Panc1 (cell line): ENCODE measurements around the gene SEMA7A. TPM values are rescaled to one million over a fixed set of nuclear protein-coding genes. Genes with fewer than 3 reads are reported as not detected.

Source experiments
- ATAC-seq: fragments of 200-7000 bp; cut with Tn5 transposase; 2 replicates; pipeline ENCODE4 v1.9.1; 2020; ENCODE audit warnings: mild to moderate bottlenecking, moderate library complexity
- BruUV-seq: library from RNA; stranded (reverse); fragments of 400-500 nt; replicated peaks from 2 replicates; lab custom pipeline; 2021; lab: Mats Ljungman, UMichigan
- CTCF ChIA-PET: fragments of 300-600 bp; sonication (Branson Sonifier 250); formaldehyde crosslinking; loops from one replicate; lab custom pipeline; 2022; ENCODE audit warnings: antibody characterized with exemption; lab: Charles Lee
- POLR2A ChIA-PET: fragments of 300-600 bp; sonication (Branson Sonifier 250); formaldehyde crosslinking; loops from one replicate; lab custom pipeline; 2022; ENCODE audit warnings: antibody characterized with exemption; lab: Charles Lee
- DNase-seq: peaks from one replicate; pipeline ENCODE4 v3.0.0-alpha.2; 2010; ENCODE audit warnings: low read depth, low spot score
- H3K27ac ChIP-seq: 2 replicates; pipeline ENCODE4 v1.5.1; 2011; ENCODE audit warnings: mild to moderate bottlenecking, low read length, inconsistent platforms
- H3K27me3 ChIP-seq: fragments of 200-500 bp; sonication (Bioruptor generic); 2 replicates; pipeline ENCODE4 v1.6.0; 2014; ENCODE audit warnings: low read length, inconsistent platforms; ENCODE audit not compliant: control insufficient read depth, insufficient read depth
- H3K36me3 ChIP-seq: fragments of 200-500 bp; sonication (Bioruptor generic); 2 replicates; pipeline ENCODE4 v1.5.1; 2014; ENCODE audit warnings: inconsistent platforms, mild to moderate bottlenecking, low read length, moderate library complexity; ENCODE audit not compliant: control insufficient read depth, insufficient read depth
- H3K4me1 ChIP-seq: 2 replicates; pipeline ENCODE4 v1.5.1; 2011; ENCODE audit warnings: inconsistent platforms, mild to moderate bottlenecking, low read length, moderate library complexity; ENCODE audit not compliant: control insufficient read depth, insufficient read depth
- H3K4me3 ChIP-seq, 2 experiments: 2 replicates each; pipeline ENCODE4 v1.5.1; 2011 to 2012; ENCODE audit warnings: low read depth in 2 of 2, low read length in 2 of 2, mild to moderate bottlenecking in 2 of 2, inconsistent platforms in 1 of 2, moderate library complexity in 1 of 2
- H3K9me3 ChIP-seq: fragments of 200-500 bp; sonication (Bioruptor generic); 2 replicates; pipeline ENCODE4 v1.5.1; 2014; ENCODE audit warnings: low read depth, mild to moderate bottlenecking, inconsistent platforms, low read length, moderate library complexity; ENCODE audit not compliant: control insufficient read depth, insufficient read depth
- CTCF ChIP-seq: fragments of 450-650 bp; IDR thresholded peaks from 2 replicates; pipeline ENCODE4 v1.5.1; 2017; ENCODE audit warnings: mild to moderate bottlenecking
- POLR2AphosphoS5 ChIP-seq: IDR thresholded peaks from 2 replicates; pipeline ENCODE4 v1.6.1; 2012; ENCODE audit warnings: mild to moderate bottlenecking, low read depth, low read length, moderate library complexity
- REST ChIP-seq, 2 experiments: IDR thresholded peaks; 2 replicates each; pipeline ENCODE4 v1.6.1; 2011 to 2012; ENCODE audit warnings: low read depth in 2 of 2, control low read depth in 1 of 2, low read length in 1 of 2, mild to moderate bottlenecking in 1 of 2, moderate library complexity in 1 of 2; ENCODE audit not compliant: insufficient read depth in 1 of 2
- SIN3A ChIP-seq: IDR thresholded peaks from 2 replicates; pipeline ENCODE4 v1.6.1; 2012; ENCODE audit warnings: low read depth, mild to moderate bottlenecking, low read length, moderate library complexity, borderline replicate concordance; ENCODE audit not compliant: insufficient read depth
- TCF7L2 ChIP-seq: IDR thresholded peaks from 2 replicates; pipeline ENCODE4 v1.6.1; 2011; ENCODE audit warnings: mild to moderate bottlenecking, low read depth, low read length, inconsistent platforms
- in situ Hi-C: cut with HindIII; loops from 2 replicates; pipeline ENCODE4 v1.10.0; 2016; ENCODE audit warnings: low sequenced_read_pairs, low pct_unique_long_range_greater_than_20kb
- intact Hi-C: fragments of 100-400 bp; cut with micrococcal nuclease; formaldehyde crosslinking; loops from one replicate; pipeline ENCODE4 v1.10.0; 2022; ENCODE audit not compliant: unreplicated experiment
- total RNA-seq: library from RNA; stranded (reverse); gene quantifications from one replicate; pipeline ENCODE4 v1.2.1, GENCODE V29; 2021; ENCODE audit not compliant: unreplicated experiment

The SEMA7A gene
- total RNA-seq, 1 experiment from 2014 or later: 11.2 TPM

- TF ChIP-seq TCF7L2 (no peak), REST (IDR thresholded peaks at IDR 0.05; ENCODE audit: insufficient read depth in 1 of 2, low read depth in 2 of 2, low read length in 1 of 2) (no peak), POLR2AphosphoS5 (no peak), SIN3A (no peak), CTCF (no peak)
- no peaks in the 10 kb centered on the region for H3K36me3 ChIP-seq
- no peaks in the 10 kb centered on the region for H3K9me3 ChIP-seq
- ChIA-PET POLR2A (interaction anchor here (0.9 kb wide), 1 partner anchor 61 kb away, joined by 3 read pairs; no protein-coding TSS in a partner anchor), CTCF (interaction anchor here (0.6 to 0.8 kb wide), 2 partner anchors 93 to 225 kb away, joined by 3 to 5 read pairs; no protein-coding TSS in a partner anchor)
- no peak overlapping the region for H3K4me3 ChIP-seq
- peaks cover 28% of the 10 kb centered on the region for H3K4me1 ChIP-seq
- no TSS peak for BruUV-seq
- intact Hi-C loops (no loop called here), in situ Hi-C loops (no loop called here)
- H3K27ac ChIP-seq: no peak overlapping the region
- ATAC-seq (no peak), DNase-seq (no peak)
- no peaks in the 10 kb centered on the region for H3K27me3 ChIP-seq
Measured at GRCh38 chr15:74389241-74390048, 44.3 kb downstream of the SEMA7A start.

DNA sequence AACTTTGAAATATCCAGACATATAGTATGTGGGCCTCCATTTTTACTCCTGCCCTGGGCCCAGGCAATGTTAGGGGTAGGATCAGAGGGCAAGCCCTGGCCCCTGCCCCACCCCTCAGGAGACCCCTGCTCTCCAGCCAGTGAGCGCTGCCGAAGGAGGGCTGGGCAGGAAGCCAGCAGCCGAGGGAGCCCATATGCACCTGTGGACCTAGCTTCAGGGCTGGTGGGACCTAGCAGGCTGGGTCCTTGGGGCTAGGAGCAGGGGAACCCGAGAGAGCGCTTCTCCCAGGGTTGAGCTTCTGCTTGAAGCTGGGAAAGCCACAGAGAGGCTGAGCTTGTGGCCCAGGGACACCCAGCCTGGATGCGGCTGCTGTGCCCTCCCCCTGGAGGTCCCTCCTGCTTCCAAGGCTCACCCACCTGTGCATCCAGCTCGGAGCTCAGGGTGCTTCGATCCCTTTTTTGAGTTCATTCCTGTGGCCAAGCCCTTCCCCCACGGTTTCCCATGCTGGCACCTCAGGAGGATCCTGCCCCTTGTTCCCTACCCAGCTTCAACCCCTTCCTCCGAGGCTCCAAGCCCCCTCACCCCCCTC lies 45.3 kb downstream of the SEMA7A start:
- no peak for ATAC-seq
- POLR2A ChIA-PET: interaction anchor here (0.9 kb wide), 1 partner anchor 62 kb away, joined by 3 read pairs; no protein-coding TSS in a partner anchor
- CTCF ChIA-PET: interaction anchor here (0.6 to 0.8 kb wide), 2 partner anchors 94 to 226 kb away, joined by 3 to 5 read pairs; no protein-coding TSS in a partner anchor

More for the DNA sequence above, 45.3 kb downstream of the SEMA7A start:
- Histone ChIP-seq H3K27me3 (no peaks in the 10 kb centered on the region), H3K27ac (no peak overlapping the region), H3K4me3 (no peak overlapping the region), H3K9me3 (no peaks in the 10 kb centered on the region), H3K4me1 (peaks cover 36% of the 10 kb centered on the region), H3K36me3 (no peaks in the 10 kb centered on the region)
- TF ChIP-seq REST (IDR thresholded peaks at IDR 0.05; ENCODE audit: insufficient read depth in 1 of 2, low read depth in 2 of 2, low read length in 1 of 2) (no peak), POLR2AphosphoS5 (no peak), TCF7L2 (no peak), SIN3A (no peak), CTCF (no peak)
- DNase-seq: no peak
- intact Hi-C loops: no loop called here
- in situ Hi-C loops: no loop called here
- BruUV-seq: no TSS peak
